Stimulated activated CD8-positive, alpha-beta memory T cell treated with anti-CD3 and anti-CD28 coated beads, Interleukin-4, amount 100 ng/mL, for 24 hours (primary cell): ENCODE data around the gene MON2.
A peak's percentile ranks its signal among the peaks of the same experiment; 100 is the strongest.

Experiments used
- DNase-seq: peaks from one replicate; pipeline ENCODE4 v3.0.0-alpha.2; 2020; ENCODE audit warnings: low read depth

Gene MON2

GRCh38 chr12:62606654-62607053 is 140.0 kb downstream of the MON2 start:
- no peak for DNase-seq

GRCh38 chr12:62613081-62613480 is 146.5 kb downstream of the MON2 start:
- no peak for DNase-seq

GRCh38 chr12:62618319-62618718 is 151.7 kb downstream of the MON2 start:
- DNase-seq, result no peak

GRCh38 chr12:62618930-62619329 is 152.3 kb downstream of the MON2 start:
- no peak for DNase-seq

GRCh38 chr12:62621101-62621638 is 154.5 kb downstream of the MON2 start:
- no peak for DNase-seq

- DNase-seq, result no peak
Measured at GRCh38 chr12:62622177-62622576, 155.6 kb downstream of the MON2 start.

- DNase-seq, result no peak
Measured at GRCh38 chr12:62625228-62625627, 158.6 kb downstream of the MON2 start.

- no peak for DNase-seq
Measured at GRCh38 chr12:62627181-62627580, 160.6 kb downstream of the MON2 start.

GRCh38 chr12:62629413-62629812 is 162.8 kb downstream of the MON2 start:
- DNase-seq, result no peak

GRCh38 chr12:62629971-62630739 is 163.5 kb downstream of the MON2 start:
- no peak for DNase-seq

GRCh38 chr12:62631471-62632410 is 165.1 kb downstream of the MON2 start:
- DNase-seq, result no peak

- peak; percentile 7 for DNase-seq
Measured at GRCh38 chr12:62632411-62632918, 165.8 kb downstream of the MON2 start.

GRCh38 chr12:62635649-62636048 is 169.0 kb downstream of the MON2 start:
- DNase-seq, result no peak

- no peak for DNase-seq
Measured at GRCh38 chr12:62637679-62638078, 171.1 kb downstream of the MON2 start.

- peak; percentile 10 for DNase-seq
Measured at GRCh38 chr12:62640910-62641448, 174.4 kb downstream of the MON2 start.

- DNase-seq, result no peak
Measured at GRCh38 chr12:62642486-62642885, 175.9 kb downstream of the MON2 start.

GRCh38 chr12:62643486-62643885 is 176.9 kb downstream of the MON2 start:
- no peak for DNase-seq

GRCh38 chr12:62646566-62646965 is 179.9 kb downstream of the MON2 start:
- no peak for DNase-seq

- no peak for DNase-seq
Measured at GRCh38 chr12:62647586-62647985, 181.0 kb downstream of the MON2 start.

GRCh38 chr12:62649412-62650138 is 182.9 kb downstream of the MON2 start:
- DNase-seq, result no peak
